Neural cell (in vitro differentiated cells): ENCODE measurements around the gene NEK2. TPM values are rescaled to one million over a fixed set of nuclear protein-coding genes. Genes with fewer than 3 reads are reported as not detected.
"Not testable (repeated sequence)": the region's sequence is repeated elsewhere in the genome, so short reads cannot be mapped to it uniquely, and the experiment has no call there.

Experiments used
- H2AFZ ChIP-seq: fragments of 200-600, 300-800 bp; sonication (generic), shearing (Covaris generic); 2 replicates; pipeline ENCODE4 v1.6.0; 2014; ENCODE audit warnings: low read depth, mild to moderate bottlenecking, antibody characterized with exemption, low read length, moderate library complexity
- H3F3A ChIP-seq: fragments of 200-600 bp; shearing (Covaris generic); 2 replicates; pipeline ENCODE4 v1.6.1; 2016; ENCODE audit warnings: mild to moderate bottlenecking, moderate library complexity, mixed read lengths, antibody characterized with exemption, low read length; ENCODE audit not compliant: insufficient read depth, poor library complexity, severe bottlenecking
- H3K27ac ChIP-seq: fragments of 200-600, 300-800 bp; sonication (generic), shearing (Covaris generic); 2 replicates; pipeline ENCODE4 v1.5.1; 2014; ENCODE audit warnings: mild to moderate bottlenecking, low read length, moderate library complexity
- H3K27me3 ChIP-seq: fragments of 300-800, 200-600 bp; sonication (generic), shearing (Covaris generic); 2 replicates; pipeline ENCODE4 v1.6.0; 2014; ENCODE audit warnings: mild to moderate bottlenecking, low read depth, low read length, moderate library complexity; ENCODE audit not compliant: insufficient read depth
- H3K36me3 ChIP-seq: fragments of 300-800, 200-600 bp; sonication (generic), shearing (Covaris generic); 2 replicates; pipeline ENCODE4 v1.5.1; 2014; ENCODE audit warnings: mild to moderate bottlenecking, antibody characterized with exemption, low read length, moderate library complexity; ENCODE audit not compliant: insufficient read depth
- H3K4me2 ChIP-seq: fragments of 300-800, 200-600 bp; sonication (generic), shearing (Covaris generic); 2 replicates; pipeline ENCODE4 v1.6.0; 2014; ENCODE audit warnings: mild to moderate bottlenecking, low read length
- H3K4me3 ChIP-seq: fragments of 300-800, 200-600 bp; sonication (generic), shearing (Covaris generic); 2 replicates; pipeline ENCODE4 v1.5.1; 2014; ENCODE audit warnings: mild to moderate bottlenecking, low read length, moderate library complexity
- H3K79me2 ChIP-seq: fragments of 200-600 bp; shearing (Covaris generic); replicated peaks from 2 replicates; pipeline ENCODE4 v1.6.0; 2014; ENCODE audit warnings: mild to moderate bottlenecking, low read length, moderate library complexity; ENCODE audit not compliant: insufficient read depth
- H3K9ac ChIP-seq: fragments of 300-800, 200-600 bp; sonication (generic), shearing (Covaris generic); 2 replicates; pipeline ENCODE4 v1.6.1; 2016; ENCODE audit warnings: mild to moderate bottlenecking, low read length, mixed read lengths
- H3K9me2 ChIP-seq: fragments of 200-600 bp; shearing (Covaris generic); 2 replicates; pipeline ENCODE4 v1.6.1; 2016; ENCODE audit warnings: mild to moderate bottlenecking, low read length, mixed read lengths; ENCODE audit not compliant: insufficient read depth
- H3K9me3 ChIP-seq: fragments of 200-600, 300-800 bp; sonication (generic), shearing (Covaris generic); 2 replicates; pipeline ENCODE4 v1.6.1; 2016; ENCODE audit warnings: mild to moderate bottlenecking, mixed run types, low read length, moderate library complexity, mixed read lengths
- H4K20me1 ChIP-seq: fragments of 200-600 bp; shearing (Covaris generic); 2 replicates; pipeline ENCODE4 v1.6.1; 2016; ENCODE audit warnings: mild to moderate bottlenecking, mixed run types; ENCODE audit not compliant: insufficient read depth
- EP300 ChIP-seq: fragments of 450-650 bp; conservative IDR thresholded peaks from 2 replicates; pipeline ENCODE4 v1.6.1; 2014; ENCODE audit warnings: antibody characterized with exemption, mild to moderate bottlenecking, moderate library complexity; ENCODE audit not compliant: poor library complexity, severe bottlenecking
- EZH2 ChIP-seq: fragments of 200-600, 300-800 bp; shearing (Covaris generic), sonication (generic); IDR thresholded peaks from 2 replicates; pipeline ENCODE4 v1.6.1; 2014; ENCODE audit warnings: antibody characterized with exemption, low read length, borderline replicate concordance, mild to moderate bottlenecking; ENCODE audit not compliant: insufficient read depth, poor library complexity, severe bottlenecking
- MXI1 ChIP-seq: fragments of 450-650 bp; conservative IDR thresholded peaks from 2 replicates; pipeline ENCODE4 v1.6.1; 2014; ENCODE audit warnings: antibody characterized with exemption, mild to moderate bottlenecking; ENCODE audit not compliant: poor library complexity, severe bottlenecking
- POLR2AphosphoS5 ChIP-seq: IDR thresholded peaks from 2 replicates; pipeline ENCODE4 v1.6.1; 2012
- RAD21 ChIP-seq: fragments of 450-650 bp; conservative IDR thresholded peaks from 2 replicates; pipeline ENCODE4 v1.6.1; 2014; ENCODE audit warnings: antibody characterized with exemption, mild to moderate bottlenecking, moderate library complexity
- SMC3 ChIP-seq: fragments of 450-650 bp; conservative IDR thresholded peaks from 2 replicates; pipeline ENCODE4 v1.6.1; 2014; ENCODE audit warnings: antibody characterized with exemption, mild to moderate bottlenecking, moderate library complexity; ENCODE audit not compliant: poor library complexity
- TAF1 ChIP-seq: IDR thresholded peaks from 2 replicates; pipeline ENCODE4 v1.6.1; 2012; ENCODE audit warnings: low read depth
- polyA plus RNA-seq: library from polyadenylated mRNA; depleted of rRNA; stranded (reverse); fragments of >200 nt; gene quantifications from 2 replicates; pipeline ENCODE4 v1.2.3, GENCODE V29; 2014
- TF ChIP-seq, protein P1 (sequence below): IDR thresholded peaks from 2 replicates; pipeline ENCODE4 v1.6.1; 2012; ENCODE audit warnings: borderline replicate concordance
- TF ChIP-seq, protein P2 (sequence below): fragments of 450-650 bp; IDR thresholded peaks from 2 replicates; pipeline ENCODE4 v1.5.1; 2014; ENCODE audit warnings: antibody characterized with exemption, mild to moderate bottlenecking, moderate library complexity; ENCODE audit not compliant: poor library complexity, severe bottlenecking

NEK2 gene
- polyA plus RNA-seq, 1 donor from 2014 or later: 0.98 TPM

DNA sequence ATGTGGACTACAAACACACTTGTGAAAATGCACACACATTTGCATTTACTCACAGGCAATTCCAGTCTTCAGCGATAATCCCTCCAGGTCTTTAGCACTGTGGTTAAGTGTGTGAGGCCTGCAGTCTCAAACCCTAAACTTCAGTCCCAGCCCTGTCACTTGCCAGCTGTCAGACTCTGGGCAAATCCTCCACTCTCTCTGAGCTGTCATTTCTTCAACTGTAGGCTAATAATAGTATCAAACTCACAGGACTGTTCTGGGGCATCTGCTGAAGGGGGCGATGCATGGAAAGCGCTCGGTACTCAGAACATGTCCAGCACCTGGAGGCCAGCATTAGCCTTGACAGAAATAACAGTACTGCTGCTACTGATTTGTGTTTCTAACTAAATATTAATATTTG, 48.2 kb downstream of the NEK2 start:
- TF ChIP-seq RAD21 (no peak), POLR2AphosphoS5 (no peak), MXI1 (no peak), EZH2 (no peak), EP300 (no peak), SMC3 (no peak), TAF1 (no peak)
- TF ChIP-seq, protein P1, sequence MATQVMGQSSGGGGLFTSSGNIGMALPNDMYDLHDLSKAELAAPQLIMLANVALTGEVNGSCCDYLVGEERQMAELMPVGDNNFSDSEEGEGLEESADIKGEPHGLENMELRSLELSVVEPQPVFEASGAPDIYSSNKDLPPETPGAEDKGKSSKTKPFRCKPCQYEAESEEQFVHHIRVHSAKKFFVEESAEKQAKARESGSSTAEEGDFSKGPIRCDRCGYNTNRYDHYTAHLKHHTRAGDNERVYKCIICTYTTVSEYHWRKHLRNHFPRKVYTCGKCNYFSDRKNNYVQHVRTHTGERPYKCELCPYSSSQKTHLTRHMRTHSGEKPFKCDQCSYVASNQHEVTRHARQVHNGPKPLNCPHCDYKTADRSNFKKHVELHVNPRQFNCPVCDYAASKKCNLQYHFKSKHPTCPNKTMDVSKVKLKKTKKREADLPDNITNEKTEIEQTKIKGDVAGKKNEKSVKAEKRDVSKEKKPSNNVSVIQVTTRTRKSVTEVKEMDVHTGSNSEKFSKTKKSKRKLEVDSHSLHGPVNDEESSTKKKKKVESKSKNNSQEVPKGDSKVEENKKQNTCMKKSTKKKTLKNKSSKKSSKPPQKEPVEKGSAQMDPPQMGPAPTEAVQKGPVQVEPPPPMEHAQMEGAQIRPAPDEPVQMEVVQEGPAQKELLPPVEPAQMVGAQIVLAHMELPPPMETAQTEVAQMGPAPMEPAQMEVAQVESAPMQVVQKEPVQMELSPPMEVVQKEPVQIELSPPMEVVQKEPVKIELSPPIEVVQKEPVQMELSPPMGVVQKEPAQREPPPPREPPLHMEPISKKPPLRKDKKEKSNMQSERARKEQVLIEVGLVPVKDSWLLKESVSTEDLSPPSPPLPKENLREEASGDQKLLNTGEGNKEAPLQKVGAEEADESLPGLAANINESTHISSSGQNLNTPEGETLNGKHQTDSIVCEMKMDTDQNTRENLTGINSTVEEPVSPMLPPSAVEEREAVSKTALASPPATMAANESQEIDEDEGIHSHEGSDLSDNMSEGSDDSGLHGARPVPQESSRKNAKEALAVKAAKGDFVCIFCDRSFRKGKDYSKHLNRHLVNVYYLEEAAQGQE: no peak
- TF ChIP-seq, protein P2, sequence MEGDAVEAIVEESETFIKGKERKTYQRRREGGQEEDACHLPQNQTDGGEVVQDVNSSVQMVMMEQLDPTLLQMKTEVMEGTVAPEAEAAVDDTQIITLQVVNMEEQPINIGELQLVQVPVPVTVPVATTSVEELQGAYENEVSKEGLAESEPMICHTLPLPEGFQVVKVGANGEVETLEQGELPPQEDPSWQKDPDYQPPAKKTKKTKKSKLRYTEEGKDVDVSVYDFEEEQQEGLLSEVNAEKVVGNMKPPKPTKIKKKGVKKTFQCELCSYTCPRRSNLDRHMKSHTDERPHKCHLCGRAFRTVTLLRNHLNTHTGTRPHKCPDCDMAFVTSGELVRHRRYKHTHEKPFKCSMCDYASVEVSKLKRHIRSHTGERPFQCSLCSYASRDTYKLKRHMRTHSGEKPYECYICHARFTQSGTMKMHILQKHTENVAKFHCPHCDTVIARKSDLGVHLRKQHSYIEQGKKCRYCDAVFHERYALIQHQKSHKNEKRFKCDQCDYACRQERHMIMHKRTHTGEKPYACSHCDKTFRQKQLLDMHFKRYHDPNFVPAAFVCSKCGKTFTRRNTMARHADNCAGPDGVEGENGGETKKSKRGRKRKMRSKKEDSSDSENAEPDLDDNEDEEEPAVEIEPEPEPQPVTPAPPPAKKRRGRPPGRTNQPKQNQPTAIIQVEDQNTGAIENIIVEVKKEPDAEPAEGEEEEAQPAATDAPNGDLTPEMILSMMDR: no peak
- H3K79me2 ChIP-seq: no peaks in the 10 kb centered on the region
- no peaks in the 10 kb centered on the region for H3K9me3 ChIP-seq
- H3K4me2 ChIP-seq: no peak overlapping the region
- H3K4me3 ChIP-seq: no peak overlapping the region
- H4K20me1 ChIP-seq: no peaks in the 10 kb centered on the region
- no peak overlapping the region for H3K27ac ChIP-seq
- H3F3A ChIP-seq: no peaks in the 10 kb centered on the region
- no peaks in the 10 kb centered on the region for H3K27me3 ChIP-seq
- H2AFZ ChIP-seq: no peak overlapping the region
- H3K9me2 ChIP-seq: no peaks in the 10 kb centered on the region
- no peak overlapping the region for H3K9ac ChIP-seq
- H3K36me3 ChIP-seq: no peaks in the 10 kb centered on the region

DNA sequence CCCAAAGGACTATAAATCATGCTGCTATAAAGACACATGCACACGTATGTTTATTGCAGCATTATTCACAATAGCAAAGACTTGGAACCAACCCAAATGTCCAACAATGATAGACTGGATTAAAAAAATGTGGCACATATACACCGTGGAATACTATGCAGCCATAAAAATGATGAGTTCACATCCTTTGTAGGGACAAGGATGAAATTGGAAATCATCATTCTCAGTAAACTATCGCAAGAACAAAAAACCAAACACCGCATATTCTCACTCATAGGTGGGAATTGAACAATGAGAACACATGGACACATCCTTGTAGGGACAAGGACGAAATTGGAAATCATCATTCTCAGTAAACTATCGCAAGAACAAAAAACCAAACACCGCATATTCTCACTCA, 49.6 kb downstream of the NEK2 start:
- not testable (repeated sequence) for H3K27me3 ChIP-seq, H3K36me3 ChIP-seq, H3K9me3 ChIP-seq, H3K9ac ChIP-seq, H3K4me2 ChIP-seq, H3K9me2 ChIP-seq, H3K27ac ChIP-seq, H4K20me1 ChIP-seq, H3K79me2 ChIP-seq, H3K4me3 ChIP-seq, H2AFZ ChIP-seq, H3F3A ChIP-seq

DNA sequence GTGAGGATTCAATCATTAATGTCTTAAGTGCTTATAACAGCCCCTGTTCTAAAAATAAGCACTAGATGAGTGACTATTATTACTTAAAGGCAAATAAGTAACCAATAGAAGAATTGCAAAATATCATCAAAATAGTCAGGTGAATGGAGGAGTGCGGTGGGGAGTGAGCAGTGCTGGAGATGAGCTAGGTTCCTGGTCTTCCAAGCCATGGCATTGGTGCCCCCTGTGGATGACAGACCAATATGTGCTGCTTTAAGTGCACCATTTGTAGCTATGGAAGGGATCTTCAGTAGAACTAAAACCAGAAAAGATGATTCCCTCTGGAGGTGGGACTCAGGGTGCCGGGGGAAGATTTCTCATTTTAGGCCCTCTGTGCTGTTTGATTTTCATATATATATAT, 50.4 kb downstream of the NEK2 start:
- H3K9me3 ChIP-seq: no peaks in the 10 kb centered on the region
- no peaks in the 10 kb centered on the region for H3K36me3 ChIP-seq
- no peak overlapping the region for H3K9ac ChIP-seq
- H3K4me3 ChIP-seq: no peak overlapping the region
- TF ChIP-seq EP300: no peak
- no peak for TF ChIP-seq TAF1
- TF ChIP-seq MXI1: no peak
- TF ChIP-seq, protein P2: no peak
- TF ChIP-seq EZH2: no peak
- TF ChIP-seq, protein P1: no peak
- TF ChIP-seq RAD21: no peak
- TF ChIP-seq SMC3: no peak
- no peak for TF ChIP-seq POLR2AphosphoS5
- no peak overlapping the region for H2AFZ ChIP-seq
- no peak overlapping the region for H3K4me2 ChIP-seq
- H3K9me2 ChIP-seq: no peaks in the 10 kb centered on the region
- H3F3A ChIP-seq: no peaks in the 10 kb centered on the region
- H4K20me1 ChIP-seq: no peaks in the 10 kb centered on the region
- H3K27me3 ChIP-seq: no peaks in the 10 kb centered on the region
- no peak overlapping the region for H3K27ac ChIP-seq
- H3K79me2 ChIP-seq: no peaks in the 10 kb centered on the region
